Measurements from ENCODE around the gene TSHZ2.

GRCh38 chr20:53444401-53445149 is 472.4 kb downstream of the TSHZ2 start:
- TF ChIP-seq CTCF (IDR thresholded peaks at IDR 0.05; ENCODE audit: low read length) (no peak), EZH2 (IDR thresholded peaks at IDR 0.05; ENCODE audit: borderline replicate concordance, low read length) (no peak)

All from OCI-LY1 (cell line).